Limb (tissue), 2 donors: ENCODE measurements around the gene TCP11L1.
"Not testable (repeated sequence)": the region's sequence is repeated elsewhere in the genome, so short reads cannot be mapped to it uniquely, and the experiment has no call there.

Experiments used
- DNase-seq, 2 donors: peaks; one replicate each; pipeline ENCODE4 v3.0.0-alpha.2; 2016; ENCODE audit errors: extremely low spot score in 2 of 2

TCP11L1 gene

GRCh38 chr11:33065445-33066178 lies 26.2 kb downstream of the TCP11L1 start:
- peak; percentile 63 to 75 for DNase-seq

GRCh38 chr11:33067294-33067693 lies 27.9 kb downstream of the TCP11L1 start:
- no peak for DNase-seq

- no peak for DNase-seq
Observed at GRCh38 chr11:33068611-33069340, 29.4 kb downstream of the TCP11L1 start.

GRCh38 chr11:33072465-33072864 lies 33.1 kb downstream of the TCP11L1 start:
- DNase-seq: no peak

- DNase-seq: no peak
Observed at GRCh38 chr11:33083918-33084317, 44.5 kb downstream of the TCP11L1 start.

- no peak for DNase-seq
Observed at GRCh38 chr11:33086017-33086416, 46.6 kb downstream of the TCP11L1 start.

GRCh38 chr11:33089776-33090175 lies 50.4 kb downstream of the TCP11L1 start:
- no peak for DNase-seq

- no peak for DNase-seq
Observed at GRCh38 chr11:33094157-33094556, 54.8 kb downstream of the TCP11L1 start.

- no peak for DNase-seq
Observed at GRCh38 chr11:33103836-33104235, 64.5 kb downstream of the TCP11L1 start.

GRCh38 chr11:33109294-33109895 lies 70.0 kb downstream of the TCP11L1 start:
- DNase-seq: no peak

- peak in 1 of 2 donors; percentile 62 for DNase-seq
Observed at GRCh38 chr11:33110083-33110482, 70.7 kb downstream of the TCP11L1 start.

GRCh38 chr11:33116535-33116934 lies 77.2 kb downstream of the TCP11L1 start:
- no peak for DNase-seq

GRCh38 chr11:33122696-33123095 lies 83.3 kb downstream of the TCP11L1 start:
- DNase-seq: not testable (repeated sequence)
